Fibroblast of gingiva (primary cell): ENCODE data around the gene FAM163B.
A peak's percentile ranks its signal among the peaks of the same experiment; 100 is the strongest.

Experiments used
- DNase-seq: peaks from one replicate; pipeline ENCODE4 v3.0.0-alpha.2; 2011; ENCODE audit warnings: low read depth

The FAM163B gene

GRCh38 chr9:133543772-133544467 lies 65.3 kb downstream of the FAM163B start:
- DNase-seq, result no peak

- no peak for DNase-seq
These were observed 67.2 kb downstream of the FAM163B start for GRCh38 chr9:133542002-133542401.

DNA sequence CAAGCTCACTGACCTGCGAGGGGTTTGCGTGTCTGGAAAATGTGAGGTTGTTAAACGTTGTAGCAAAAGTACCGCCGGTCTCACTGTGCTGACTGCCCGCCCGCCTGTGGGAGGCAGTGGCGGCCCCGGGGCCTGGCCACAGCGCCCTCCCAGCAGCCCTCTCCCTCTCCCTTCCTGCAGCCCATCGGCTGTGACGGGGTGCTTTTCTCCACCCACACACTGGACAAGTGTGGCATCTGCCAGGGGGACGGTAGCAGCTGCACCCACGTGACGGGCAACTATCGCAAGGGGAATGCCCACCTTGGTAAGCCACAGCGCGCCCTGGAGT lies 68.5 kb downstream of the FAM163B start:
- DNase-seq, result no peak

GRCh38 chr9:133539991-133540697 lies 69.0 kb downstream of the FAM163B start:
- DNase-seq, result no peak

- no peak for DNase-seq
These were observed 70.0 kb downstream of the FAM163B start for GRCh38 chr9:133538851-133539833.

- DNase-seq, result no peak
These were observed 71.0 kb downstream of the FAM163B start for GRCh38 chr9:133538176-133538575.

DNA sequence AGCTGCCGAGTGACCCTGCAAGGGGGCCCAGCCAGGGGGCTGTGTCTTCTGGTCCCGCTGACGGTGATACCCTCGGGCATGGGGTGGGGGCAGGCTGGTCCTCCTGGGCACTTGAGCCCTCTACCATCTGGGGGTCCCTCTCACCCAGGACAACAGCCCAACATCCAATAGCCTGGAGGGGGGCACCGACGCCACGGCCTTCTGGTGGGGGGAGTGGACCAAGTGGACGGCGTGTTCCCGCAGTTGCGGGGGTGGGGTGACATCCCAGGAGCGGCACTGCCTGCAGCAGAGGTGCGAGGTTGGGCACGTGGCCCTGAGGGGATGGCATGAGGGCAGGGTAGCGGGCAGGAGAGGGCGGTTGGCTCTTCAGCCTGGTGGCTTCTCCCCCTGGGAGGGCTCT lies 71.9 kb downstream of the FAM163B start:
- DNase-seq, result no peak

DNA sequence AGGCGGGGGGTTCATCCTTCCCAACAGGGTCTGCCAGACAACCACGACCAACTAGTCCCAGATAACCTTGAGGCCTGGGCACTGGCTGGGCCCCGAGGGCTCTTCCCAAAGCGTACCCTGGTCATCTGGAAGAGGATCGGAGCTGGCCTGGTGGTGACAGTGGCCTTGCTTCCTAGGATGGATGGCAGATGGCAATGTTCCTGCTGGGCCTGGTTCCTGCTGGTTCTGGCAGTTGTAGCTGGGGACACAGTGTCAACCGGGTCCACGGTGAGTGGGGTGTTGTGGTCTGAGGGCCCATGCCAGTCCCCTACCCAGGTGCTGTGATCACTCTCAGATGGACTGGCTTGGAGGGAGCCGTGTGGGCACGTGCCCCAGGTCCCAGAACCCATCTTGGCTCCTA lies 72.7 kb downstream of the FAM163B start:
- no peak for DNase-seq

DNA sequence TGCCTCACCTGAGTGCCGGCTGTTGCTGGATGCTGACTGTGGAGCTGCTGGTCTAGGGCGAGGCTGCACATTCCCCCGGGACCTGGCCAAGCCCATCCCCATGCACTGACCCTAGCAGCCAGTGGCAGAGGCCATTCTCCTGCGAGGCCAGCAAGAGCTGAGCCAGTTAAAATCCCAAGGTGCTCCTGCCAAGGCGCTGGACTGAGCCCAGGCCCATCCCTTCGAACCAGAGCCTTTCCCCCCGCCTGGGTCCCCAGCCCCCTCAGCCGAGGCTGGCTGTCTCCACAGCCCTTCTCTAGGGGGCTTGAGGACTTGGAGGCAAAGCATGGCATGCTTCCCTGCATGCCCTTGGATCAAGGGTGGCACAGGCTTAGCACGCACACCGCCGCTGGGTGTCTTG lies 73.1 kb downstream of the FAM163B start:
- DNase-seq, result no peak

GRCh38 chr9:133535306-133535877 lies 73.8 kb downstream of the FAM163B start:
- DNase-seq, result no peak

GRCh38 chr9:133534346-133535291 lies 74.6 kb downstream of the FAM163B start, which contains the start of gene ADAMTSL2:
Gene ADAMTSL2 (plus strand): TSS chr9:133534704. CDS start chr9:133536713, 2,009 bp downstream.
- DNase-seq, result peak; percentile 7

- no peak for DNase-seq
These were observed 75.3 kb downstream of the FAM163B start for GRCh38 chr9:133533857-133534256.

GRCh38 chr9:133532937-133533668 lies 76.1 kb downstream of the FAM163B start:
- DNase-seq, result peak; percentile 9

GRCh38 chr9:133531293-133531692 lies 77.9 kb downstream of the FAM163B start:
- DNase-seq, result no peak

- DNase-seq, result no peak
These were observed 79.3 kb downstream of the FAM163B start for GRCh38 chr9:133529874-133530273.

- no peak for DNase-seq
These were observed 79.7 kb downstream of the FAM163B start for GRCh38 chr9:133529457-133529856.

- no peak for DNase-seq
These were observed 80.3 kb downstream of the FAM163B start for GRCh38 chr9:133528876-133529241.

- DNase-seq, result no peak
These were observed 81.0 kb downstream of the FAM163B start for GRCh38 chr9:133528001-133528875.

DNA sequence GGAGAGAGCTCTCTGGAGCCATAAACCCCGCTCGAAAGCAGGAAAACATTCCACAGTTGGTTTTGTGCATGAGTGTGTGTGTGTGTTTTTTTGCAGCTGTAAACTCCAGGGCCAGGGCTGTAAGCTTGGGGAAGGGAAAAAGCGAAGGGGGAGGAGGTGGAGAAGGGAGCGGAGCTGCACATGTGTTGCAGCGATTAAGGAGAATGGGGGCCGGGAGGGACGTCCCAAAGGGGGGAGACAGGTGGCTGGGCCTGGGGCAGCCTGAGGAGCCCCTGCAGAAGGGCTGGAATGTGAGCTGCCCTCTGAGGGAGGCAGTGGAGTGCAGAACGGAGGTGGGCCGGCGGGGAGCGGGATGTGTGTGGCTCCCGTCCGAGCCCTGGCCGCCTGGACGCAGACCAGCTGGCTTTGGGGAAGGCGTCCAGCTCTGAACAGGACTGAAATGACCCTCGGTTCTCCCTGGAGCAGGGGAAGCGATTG lies 81.7 kb downstream of the FAM163B start:
- no peak for DNase-seq
